HG02571 (cell line): ENCODE results near the gene SFMBT2.
"Not testable (repeated sequence)": the region's sequence is repeated elsewhere in the genome, so short reads cannot be mapped to it uniquely, and the experiment has no call there.

Experiments
- ATAC-seq: cut with Tn5 transposase; IDR thresholded peaks from one replicate; pipeline ENCODE4 v1.9.1; 2021; ENCODE audit warnings: mild to moderate bottlenecking, moderate library complexity; ENCODE audit not compliant: unreplicated experiment

Gene SFMBT2

GRCh38 chr10:7333961-7334641, 76.7 kb downstream of the SFMBT2 start:
- no peak for ATAC-seq

DNA sequence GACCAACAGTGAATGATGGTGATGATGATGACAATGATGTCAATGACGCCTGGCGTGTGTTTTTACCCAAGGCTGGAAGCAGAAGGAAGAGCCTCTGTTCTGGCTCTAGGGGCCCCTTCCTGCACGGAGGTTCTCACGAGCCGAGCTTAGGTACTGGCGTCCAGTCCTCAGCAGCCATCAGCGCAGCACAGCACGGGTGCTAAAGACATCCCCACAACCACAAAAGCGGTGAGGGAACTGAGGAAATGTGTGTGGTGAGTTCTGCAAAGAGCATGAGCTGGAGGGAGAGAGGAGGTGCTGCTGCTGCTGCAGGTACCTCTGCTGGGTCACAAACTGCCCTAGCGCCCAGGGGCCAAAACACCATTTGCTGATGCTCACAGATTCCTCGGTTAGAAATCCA, 81.6 kb downstream of the SFMBT2 start:
- ATAC-seq, result no peak

- no peak for ATAC-seq
These were observed 82.9 kb downstream of the SFMBT2 start for GRCh38 chr10:7327885-7328284.

DNA sequence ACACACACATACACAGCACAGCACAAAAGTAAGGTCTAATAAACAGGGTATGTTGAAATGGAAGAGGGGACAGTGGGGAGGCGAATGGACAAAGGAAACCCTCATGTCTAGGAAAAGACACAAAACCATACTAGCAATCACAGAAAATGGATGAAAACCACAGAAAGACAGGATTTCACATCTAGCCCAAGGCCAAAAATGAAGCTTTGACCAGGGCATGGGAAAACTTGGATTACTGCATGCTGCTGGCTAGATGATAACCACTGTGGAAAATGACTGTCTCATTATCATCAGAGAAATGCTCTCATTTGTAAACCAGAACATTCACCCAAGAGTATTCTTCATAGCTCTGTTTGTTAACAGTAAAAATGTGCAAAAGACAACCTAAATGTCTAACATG, 88.2 kb downstream of the SFMBT2 start:
- no peak for ATAC-seq

- no peak for ATAC-seq
These were observed 90.8 kb downstream of the SFMBT2 start for GRCh38 chr10:7320072-7320471.

- no peak for ATAC-seq
These were observed 91.2 kb downstream of the SFMBT2 start for GRCh38 chr10:7319632-7320031.

- ATAC-seq, result no peak
These were observed 92.0 kb downstream of the SFMBT2 start for GRCh38 chr10:7318836-7319235.

DNA sequence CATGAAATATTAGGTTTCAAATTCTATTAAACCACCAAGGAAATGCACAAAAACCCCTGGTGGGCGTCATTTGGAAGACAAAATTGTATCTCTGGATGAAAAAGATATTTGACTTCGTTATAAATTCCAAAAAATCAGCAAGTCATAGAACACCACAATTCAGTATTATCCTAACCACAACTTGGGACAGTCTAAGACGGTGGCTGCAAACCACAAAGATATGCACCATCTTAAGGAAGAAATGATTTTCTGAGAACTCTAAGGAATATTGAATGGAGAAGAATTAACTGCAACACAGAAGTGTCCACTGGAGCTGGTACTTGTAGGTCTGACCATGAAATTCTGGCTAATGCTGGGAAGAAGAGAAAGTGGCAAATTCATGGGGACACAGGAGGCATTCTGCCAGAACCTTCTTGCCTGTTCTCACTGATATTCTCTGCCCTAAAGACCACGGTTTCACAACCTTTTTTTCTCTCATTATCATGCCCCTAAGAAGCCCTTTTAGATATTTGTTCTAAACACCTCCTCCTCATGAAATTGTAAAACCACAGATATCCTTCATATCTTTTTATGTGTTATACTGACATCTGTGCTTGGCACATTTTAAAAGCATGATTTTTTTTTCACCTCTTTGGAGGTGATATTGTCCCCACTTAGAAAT, 92.9 kb downstream of the SFMBT2 start:
- ATAC-seq, result no peak

DNA sequence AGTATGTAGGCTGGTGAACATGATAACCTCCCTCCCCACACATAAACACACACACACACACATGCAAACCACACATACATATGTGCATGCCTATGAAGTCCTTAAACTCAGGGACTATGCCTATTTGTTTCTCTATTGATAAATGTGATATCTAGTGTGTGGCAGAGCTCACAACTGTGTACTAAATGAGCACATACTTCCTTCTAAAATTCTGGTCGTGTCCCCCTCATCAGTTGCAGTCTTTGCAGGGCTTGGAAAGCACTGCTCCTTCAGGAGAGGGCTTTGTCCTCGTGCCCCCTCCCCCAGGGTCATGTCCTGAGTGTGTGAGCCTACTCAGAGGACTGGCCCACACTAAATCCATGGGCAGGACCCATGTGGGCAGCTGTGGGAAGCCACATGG, 94.0 kb downstream of the SFMBT2 start:
- no peak for ATAC-seq

DNA sequence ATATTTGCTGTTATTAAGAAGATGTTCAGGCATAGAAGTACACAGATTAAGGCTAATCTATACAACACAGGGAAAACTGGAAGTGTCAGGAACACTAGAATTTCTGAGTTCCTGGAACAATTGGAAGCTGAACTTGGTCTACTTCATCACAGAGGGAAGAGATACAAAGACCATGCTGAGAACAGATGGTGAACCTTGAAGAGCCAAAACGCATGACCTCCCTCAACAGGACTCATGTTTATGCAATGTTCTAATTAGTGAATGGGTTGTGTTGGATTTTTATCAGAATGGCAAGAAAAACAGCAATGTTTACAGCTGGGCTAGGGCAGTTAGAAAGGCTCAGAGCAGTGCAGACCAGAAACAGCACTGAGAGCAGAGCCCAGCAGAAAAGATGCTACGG, 94.9 kb downstream of the SFMBT2 start:
- ATAC-seq, result no peak

- no peak for ATAC-seq
These were observed 96.7 kb downstream of the SFMBT2 start for GRCh38 chr10:7314170-7314569.

DNA sequence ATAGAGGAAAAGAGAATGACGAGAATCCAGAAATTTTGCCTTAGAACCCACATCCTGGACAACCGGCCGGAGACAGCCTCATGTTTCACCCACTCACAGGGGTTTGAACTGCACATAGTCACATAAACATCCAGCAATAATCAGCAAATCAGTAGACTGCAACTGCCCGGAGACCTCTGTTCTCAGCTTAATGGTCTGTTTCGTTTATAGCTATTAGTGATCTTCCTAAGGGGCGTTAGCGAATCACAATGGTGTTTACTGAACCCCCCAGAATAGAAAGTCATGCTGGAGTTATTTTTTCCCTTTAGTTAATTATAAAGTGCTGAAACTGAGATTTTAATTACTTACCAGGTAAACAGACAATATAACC, 98.4 kb downstream of the SFMBT2 start:
- no peak for ATAC-seq

- not testable (repeated sequence) for ATAC-seq
These were observed 98.9 kb downstream of the SFMBT2 start for GRCh38 chr10:7311850-7312487.

DNA sequence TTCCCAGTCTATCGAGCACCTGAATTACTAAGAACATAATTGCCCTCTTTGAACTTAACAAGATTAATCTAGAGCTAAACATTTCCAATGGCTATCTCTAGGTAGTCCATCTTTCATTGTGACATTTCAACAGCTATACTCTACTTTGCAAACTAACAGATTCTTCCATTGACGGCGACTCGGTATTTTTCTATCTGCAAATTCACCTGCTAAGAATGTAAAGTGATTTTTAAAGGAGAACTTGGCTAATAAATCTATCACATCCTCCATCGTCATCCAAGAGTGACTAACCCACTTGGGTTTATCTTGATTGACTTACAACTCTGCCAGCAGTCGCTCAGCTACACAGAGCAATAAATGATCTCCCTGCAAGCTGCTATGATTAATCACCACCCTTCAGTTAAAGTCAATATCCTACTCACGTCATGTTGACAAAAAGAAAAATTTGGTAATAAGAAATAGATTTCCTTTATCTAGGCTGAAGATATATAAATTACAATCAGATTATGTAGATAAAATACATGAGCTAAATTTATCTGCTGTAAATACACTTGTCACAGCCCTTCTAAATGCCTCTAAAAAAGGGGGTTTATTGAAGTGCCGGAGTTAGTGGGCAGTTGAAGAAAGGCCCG, 99.5 kb downstream of the SFMBT2 start:
- ATAC-seq, result no peak

DNA sequence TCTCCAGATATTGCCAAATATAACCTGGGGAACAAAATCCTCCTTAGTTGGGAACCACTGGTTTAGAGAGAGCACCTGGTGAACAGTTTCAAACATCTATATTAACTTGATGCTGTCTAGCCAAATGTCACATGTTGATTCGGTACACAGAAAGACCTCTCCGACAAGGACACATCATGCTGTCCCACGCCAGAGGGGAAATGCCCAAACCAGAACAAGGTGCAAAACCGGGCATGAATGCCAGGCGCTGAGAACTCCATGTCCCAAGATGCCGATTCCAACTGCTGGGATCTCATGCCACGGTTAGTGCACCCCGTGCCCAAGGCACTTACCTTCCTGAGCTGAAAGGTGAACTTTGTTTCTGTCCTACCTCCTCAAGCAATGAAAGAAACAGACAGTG, 100.8 kb downstream of the SFMBT2 start:
- ATAC-seq, result no peak

DNA sequence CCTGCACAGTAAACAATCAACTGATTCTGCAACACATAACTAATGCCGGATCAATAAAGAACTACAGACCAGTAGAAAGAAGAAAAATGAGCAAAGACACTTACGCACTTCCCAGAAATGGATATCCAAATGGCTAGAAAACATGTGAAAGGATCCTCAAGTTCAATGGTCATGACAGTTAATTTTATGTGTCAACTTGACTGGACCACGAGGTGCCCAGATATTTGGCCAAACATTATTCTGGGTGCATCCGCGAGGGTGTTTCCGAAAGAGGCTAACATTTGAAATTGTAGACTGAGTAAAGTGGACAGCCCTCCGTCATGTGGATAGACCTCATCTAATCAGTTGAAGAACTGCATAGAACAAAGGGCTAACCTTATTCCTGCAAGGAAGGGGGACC, 102.0 kb downstream of the SFMBT2 start:
- ATAC-seq, result no peak

GRCh38 chr10:7306616-7307015, 104.2 kb downstream of the SFMBT2 start:
- ATAC-seq, result no peak

GRCh38 chr10:7306147-7306546, 104.7 kb downstream of the SFMBT2 start:
- ATAC-seq, result no peak

DNA sequence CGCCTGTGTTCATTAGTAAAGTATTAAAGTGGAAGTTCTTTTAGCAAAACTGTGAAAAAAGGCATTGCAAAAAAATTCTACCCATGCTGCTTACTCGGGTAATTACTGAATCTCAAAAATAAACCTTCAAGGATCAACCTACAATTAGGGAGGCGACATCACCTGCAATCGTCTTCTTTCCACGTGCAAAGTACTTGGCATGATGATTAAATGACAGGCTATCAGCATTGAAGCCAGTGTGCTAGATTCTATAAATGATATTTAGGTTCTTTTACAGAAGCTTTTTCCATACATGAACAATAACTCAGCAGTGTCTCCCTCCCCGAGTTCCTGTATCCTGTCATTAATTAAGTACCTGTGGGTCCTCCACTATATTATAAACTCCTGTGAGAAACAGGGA, 105.8 kb downstream of the SFMBT2 start:
- no peak for ATAC-seq

- ATAC-seq, result no peak
These were observed 106.7 kb downstream of the SFMBT2 start for GRCh38 chr10:7304110-7304509.

DNA sequence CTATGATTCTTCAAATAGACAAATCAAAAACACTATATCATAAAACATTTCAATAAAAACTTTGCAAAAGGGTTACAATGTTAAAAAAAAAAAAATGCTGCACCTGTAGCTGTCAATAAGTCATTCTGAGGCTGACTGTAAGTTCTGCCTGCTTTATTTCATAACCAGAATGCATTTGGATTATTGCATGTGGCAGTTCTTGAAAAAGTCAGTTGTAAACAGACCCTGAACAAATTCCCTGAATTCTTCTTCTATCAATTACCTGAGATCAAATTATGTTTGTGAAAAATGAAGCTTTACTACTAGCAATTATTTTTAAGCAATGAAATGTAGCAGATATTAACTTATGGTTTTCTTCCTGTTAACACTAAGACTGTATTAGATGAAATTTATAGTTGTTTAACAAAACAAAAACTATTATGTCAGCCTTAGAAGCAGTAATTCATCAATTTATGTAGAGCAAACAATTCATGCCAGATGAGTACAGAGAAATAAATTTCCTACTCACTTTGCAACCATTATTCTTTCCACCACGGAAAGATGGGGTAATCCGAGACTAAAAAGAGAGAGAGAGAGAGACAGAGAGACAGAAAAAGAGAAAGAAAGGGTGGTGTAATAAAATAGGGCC, 107.8 kb downstream of the SFMBT2 start:
- ATAC-seq, result no peak
